GM12801 (cell line): Measurements from ENCODE around the gene TSPAN32.

Experiments
- CTCF ChIP-seq: IDR thresholded peaks from one replicate; pipeline ENCODE4 v1.5.1; 2011; ENCODE audit warnings: control low read depth; ENCODE audit not compliant: insufficient read length; ENCODE audit errors: extremely low read depth

The TSPAN32 gene

GRCh38 chr11:2313051-2313951 lies 11.5 kb downstream of the TSPAN32 start:
- no peak for TF ChIP-seq CTCF

- no peak for TF ChIP-seq CTCF
Observed at GRCh38 chr11:2314136-2314524, 12.3 kb downstream of the TSPAN32 start.

GRCh38 chr11:2314525-2315394 lies 12.9 kb downstream of the TSPAN32 start:
- no peak for TF ChIP-seq CTCF

- no peak for TF ChIP-seq CTCF
Observed at GRCh38 chr11:2315395-2316168, 13.8 kb downstream of the TSPAN32 start.

- TF ChIP-seq CTCF, result no peak
Observed at GRCh38 chr11:2316169-2316962, 14.6 kb downstream of the TSPAN32 start.

- no peak for TF ChIP-seq CTCF
Observed at GRCh38 chr11:2316963-2317244, 15.1 kb downstream of the TSPAN32 start.
